HG02852 (cell line): ENCODE data around the gene FNBP1.
A peak's percentile ranks its signal among the peaks of the same experiment; 100 is the strongest.
"Not testable (repeated sequence)": the region's sequence is repeated elsewhere in the genome, so short reads cannot be mapped to it uniquely, and the experiment has no call there.

Experiments
- ATAC-seq: cut with Tn5 transposase; IDR thresholded peaks from one replicate; pipeline ENCODE4 v1.9.1; 2021; ENCODE audit warnings: mild to moderate bottlenecking, moderate library complexity; ENCODE audit not compliant: unreplicated experiment

FNBP1 gene

DNA sequence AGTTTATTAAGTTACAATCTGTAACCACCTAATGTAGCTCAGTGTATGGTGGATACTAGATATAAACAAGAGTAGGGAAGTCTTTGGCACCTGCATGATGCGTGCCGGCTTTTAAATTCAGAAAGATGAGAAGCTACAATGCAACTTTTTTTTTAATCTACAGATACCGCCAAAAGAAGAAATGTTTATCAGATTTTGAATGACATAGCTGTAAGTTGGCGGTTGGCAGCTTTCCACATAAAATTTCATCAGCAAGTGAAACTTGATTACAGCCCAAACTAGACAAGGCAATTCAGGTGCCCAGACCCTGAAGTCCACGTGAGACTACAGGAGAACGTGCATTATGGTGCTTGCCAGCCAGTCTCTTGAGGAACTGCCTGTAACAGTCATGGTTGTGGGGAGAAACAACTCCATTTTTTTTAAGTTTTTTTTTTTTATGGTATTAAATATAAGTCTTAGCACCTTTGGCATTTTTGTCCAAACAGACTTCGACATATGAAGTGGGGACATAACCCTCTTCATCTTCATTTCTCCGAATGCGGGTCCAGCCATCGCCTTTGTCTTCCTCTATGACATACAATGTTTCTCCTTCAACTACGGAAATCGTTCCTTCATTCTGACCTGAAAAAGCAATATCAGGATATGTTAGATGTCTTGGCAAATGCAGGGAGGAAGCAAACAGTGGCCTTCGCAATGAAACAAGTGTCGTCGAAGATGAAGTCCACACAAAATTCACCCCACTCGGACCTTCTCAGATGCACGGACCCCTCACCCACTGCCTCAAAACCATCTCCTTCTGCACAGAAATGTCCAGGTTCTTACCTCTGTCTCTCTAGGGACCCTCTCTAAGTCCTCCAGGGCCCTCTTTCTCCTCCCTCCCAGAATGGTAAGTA lies 147.4 kb downstream of the FNBP1 start:
- no peak for ATAC-seq

DNA sequence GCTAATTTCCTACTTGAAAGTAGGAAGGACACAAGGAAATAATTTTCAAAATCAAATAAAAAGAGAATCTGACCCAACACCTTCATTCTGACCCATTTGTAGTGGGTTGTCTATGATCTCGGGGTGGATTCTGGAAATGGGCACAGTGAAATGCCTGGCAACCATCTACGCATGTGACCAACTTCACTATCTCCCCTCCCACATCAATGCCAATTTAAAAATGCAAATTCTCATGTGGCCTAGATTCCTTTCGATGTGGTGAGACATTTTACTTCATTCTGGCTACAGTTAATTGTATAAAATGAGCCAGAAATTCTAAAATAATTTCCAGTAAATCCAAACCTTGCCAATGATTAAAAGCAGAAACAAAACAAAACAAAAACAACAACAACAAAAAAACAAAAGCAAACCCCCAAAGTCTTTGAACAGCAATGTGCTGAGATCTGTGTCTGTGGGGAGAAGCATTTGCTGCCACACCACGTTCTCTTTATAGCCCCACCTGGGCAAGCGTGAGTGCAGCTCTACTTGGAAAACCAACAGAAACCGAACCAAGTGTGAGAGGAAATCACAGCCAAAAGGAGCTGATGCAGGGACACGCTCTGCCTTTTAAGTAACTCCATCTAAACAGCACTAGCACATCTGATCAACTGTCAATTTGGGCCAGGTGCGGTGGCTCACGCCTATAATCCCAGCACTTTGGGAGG lies 148.7 kb downstream of the FNBP1 start:
- no peak for ATAC-seq

DNA sequence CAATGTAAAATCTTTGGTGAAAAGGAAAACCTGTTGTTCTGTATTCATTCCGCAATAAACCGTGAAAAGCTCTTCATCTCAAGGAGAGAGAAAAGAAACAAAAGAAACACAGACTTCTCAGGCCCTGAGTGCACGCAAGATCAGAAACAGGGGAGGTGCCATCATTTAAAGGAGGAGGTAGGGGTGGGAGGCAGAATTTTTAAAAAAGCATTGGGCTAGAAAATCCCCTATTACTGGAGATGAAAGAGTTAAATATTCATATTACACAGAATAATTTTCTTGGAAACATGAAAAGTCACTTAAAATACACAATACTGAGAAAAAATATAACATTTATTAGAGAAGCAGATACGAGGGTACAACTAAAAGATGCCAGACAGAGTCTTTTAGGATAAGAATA lies 151.4 kb downstream of the FNBP1 start:
- no peak for ATAC-seq

DNA sequence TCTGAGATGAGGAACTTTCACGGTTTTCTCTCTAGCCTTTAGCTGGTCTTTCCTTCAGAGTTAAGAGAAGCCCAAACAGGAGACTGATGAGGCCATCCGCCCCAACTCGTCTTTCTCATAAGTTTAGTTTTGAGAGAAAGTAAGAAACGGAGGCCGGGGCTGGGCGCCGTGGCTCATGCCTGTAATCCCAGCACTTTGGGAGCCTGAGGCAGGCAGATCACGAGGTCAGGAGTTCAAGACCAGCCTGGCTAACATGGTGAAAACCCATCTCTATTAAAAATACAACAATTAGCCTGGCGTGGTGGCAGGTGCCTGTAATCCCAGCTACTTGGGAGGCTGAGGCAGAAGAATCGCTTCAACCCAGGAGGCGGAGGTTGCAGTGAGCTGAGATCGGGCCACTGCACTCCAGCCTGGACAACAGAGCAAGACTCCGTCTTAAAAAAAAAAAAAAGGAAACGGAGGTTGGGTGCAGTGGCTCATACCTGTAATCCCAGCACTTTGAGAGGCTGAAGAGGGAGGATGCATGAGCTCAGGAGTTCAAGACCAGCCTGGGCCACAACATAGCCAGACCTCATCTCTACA lies 152.2 kb downstream of the FNBP1 start:
- ATAC-seq: not testable (repeated sequence)

DNA sequence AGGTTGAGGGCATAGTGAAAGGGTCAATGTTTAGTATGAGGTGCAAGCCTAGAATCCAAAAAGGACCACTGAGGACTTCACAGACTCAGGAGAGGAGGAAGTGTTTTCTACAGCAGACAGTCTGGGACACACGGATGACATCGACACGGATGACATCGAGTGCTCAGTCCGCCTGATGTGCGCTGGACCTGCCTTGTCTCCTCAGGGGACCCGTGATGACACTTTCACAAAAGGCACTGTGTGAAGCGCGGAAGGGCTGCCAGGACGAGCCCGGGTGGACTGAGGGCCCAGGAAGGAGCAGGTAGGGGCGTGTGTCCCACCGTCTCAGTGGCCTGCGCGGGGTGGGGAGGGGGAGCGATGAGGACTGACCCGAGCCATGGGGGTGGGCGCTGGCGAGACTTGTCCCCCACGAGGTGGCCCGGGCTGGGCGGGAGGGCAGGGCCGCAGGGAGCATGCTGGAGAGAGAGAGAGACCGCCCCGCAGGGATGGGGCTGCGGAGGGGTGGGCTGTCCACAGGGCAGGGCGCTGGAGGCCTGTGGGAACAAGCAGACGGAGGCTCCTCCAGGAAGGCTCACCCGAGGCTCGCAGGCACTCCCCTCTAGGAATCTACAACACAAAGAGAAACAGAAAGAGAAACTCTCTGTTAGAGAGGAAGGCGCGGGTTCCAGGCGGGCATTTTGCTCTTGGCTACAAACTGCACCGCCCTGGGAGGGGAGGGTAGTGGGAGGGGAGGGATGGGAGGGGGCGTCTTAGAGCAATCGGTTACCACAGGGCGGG lies 152.9 kb downstream of the FNBP1 start:
- no peak for ATAC-seq

DNA sequence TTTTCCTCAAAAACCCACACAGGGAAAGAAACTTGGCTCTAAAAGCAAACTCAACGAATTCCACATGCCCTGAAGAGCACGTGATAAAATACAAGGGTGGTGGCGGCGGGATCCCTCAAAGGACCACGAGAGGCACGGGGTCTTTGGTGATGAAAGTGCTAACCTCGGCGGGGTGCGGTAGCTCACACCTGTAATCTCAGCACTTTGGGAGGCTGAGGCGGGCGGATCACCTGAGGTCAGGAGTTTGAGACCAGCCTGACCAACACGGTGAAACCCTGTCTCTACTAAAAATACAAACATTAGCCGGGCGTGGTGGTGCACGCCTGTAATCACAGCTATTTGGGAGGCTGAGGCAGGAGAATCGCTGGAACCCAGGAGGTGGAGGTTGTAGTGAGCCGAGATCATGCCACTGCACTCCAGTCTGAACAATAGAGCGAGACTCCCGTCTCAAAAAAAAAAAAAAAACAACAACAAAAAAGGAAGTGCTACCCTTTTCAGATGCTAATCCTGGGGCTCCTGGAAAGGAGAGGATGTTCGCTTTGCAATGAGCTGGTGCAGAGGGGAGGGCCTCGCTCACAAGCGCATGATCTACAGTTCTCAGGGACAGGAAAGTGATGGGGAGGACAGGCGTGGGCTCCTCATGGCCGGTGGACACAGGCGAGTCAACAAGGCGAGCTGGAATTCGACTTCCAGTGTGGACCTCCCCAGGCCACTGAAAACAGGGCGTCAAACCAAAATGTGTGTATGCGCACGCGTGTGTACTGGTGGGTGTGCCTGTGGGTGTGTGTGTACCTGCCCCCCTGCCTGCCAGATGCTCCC lies 153.7 kb downstream of the FNBP1 start:
- ATAC-seq: no peak

DNA sequence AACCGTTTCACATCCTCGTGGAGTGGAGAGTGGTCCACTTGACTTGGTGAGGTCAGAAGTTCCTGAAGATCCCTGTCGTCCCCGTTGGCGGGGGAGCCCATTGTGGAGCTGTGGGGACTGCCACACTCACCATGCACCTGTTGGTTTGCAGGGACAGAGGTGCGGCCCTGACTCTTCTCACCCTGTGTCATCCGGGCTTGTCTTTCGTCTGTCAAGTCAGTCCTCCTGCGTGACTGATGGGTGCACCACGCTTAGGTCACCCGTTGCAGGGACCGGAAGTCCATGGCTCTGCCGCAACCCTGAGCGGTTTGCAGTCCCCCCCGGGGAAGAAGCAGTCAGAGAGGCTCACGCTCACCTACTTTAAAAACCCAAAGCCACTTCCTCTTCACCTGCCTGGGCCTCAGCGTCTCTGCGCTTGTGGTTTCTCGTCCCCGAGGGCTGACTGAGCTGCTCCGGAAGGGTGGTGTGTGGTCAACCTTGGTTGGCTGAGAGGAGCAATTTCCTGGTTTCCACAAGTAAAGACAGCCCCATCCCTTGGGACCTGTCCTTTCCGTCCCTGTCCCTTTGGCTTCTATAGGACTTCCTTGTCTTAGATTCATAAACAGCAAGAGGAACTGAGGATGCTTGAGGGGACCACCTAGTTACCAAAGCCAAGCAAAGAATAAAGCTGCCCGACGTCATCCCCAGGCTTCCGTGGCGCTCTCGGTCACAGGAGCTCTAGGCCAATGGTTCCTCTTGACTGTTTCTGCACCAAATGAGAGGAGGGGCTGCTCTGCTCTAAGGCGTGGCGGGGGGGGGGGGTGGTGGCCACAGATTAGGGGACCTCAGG lies 154.5 kb downstream of the FNBP1 start:
- peak; percentile 54 for ATAC-seq

DNA sequence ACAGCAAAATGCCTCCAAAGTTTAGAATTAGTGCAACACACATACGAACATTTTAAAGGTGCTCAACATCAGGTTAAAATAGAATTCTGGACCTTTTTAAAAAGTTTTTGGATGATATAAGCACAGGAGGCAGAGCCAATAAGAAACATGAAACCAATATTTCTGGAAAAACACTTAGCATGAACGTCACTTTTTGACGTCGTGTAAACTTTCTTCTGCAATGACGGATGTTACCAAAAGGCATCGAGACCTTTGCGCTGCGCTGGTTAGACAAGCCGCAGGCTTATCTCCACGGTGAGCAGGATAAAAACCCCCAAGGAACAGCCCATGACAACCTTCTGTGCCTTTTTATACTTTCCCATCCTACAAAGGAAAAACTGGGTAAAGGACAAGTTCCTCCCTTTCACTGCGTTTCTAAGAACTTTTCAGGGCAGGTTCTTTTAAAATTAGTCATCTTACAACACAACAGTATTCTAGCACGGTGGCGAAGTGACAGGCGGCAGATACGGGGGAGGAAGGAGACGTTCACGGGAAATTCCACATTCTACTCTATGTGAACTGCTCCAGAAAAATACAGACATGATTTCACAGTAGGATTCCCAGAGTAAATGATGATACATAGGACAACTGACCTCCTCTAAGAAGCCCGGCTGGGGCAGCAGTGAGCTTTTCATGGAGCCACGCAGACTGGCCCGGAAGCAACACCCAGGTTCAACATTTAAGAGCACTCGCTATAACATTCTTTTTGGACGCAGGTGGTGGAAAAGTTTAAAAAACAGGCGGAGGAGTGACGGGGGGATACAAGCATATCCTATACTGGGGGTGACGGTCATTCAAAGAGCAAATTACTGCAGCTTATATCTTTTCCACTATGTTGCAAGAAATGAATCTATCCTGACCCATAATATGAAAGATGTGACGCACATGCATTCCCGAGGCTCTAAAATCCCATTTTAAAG lies 155.4 kb downstream of the FNBP1 start:
- ATAC-seq: no peak

DNA sequence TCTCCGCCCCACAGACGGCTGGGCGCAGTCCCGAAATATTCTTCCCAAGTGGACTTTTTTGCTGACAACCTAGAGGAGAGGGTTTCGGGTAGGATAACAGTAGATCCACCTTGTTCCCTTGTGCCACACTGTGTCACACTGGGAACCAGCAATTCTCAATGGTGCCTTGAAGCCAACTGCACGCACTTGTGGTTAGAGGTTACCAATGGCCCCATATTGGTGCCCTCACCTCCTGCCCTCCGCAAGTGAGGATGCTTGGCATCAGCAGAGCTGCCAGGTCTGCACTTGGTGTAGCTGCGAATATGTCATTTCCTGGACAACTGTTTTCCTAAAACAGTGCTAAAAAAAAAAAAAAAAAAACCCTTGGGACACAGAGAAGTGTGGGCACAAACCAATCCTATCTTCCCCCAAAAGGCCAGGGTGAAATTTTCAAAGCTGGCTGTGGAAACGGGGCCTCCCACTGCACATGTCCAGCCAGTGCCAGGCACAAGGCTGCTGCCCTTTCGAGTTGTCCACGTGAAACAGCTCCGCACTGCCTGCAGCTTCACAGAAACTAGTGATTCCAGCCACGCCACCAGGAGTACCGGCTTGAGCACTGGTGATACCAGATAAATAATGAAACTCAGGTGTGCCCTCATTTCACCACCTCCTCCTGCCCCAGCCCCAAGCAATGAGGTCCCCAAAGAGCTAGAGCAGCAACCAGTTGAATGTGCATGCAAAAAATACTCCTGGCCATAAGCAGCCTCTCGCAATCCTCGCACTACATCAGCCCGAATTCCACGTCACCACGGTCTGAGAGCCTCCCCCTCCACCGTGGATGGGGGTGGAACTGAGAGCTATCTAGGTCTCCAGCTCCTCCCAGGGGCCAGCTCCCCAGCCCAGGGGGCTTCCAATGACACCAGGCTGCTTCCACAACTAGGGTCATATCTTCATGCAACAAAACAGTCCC lies 156.5 kb downstream of the FNBP1 start:
- no peak for ATAC-seq

DNA sequence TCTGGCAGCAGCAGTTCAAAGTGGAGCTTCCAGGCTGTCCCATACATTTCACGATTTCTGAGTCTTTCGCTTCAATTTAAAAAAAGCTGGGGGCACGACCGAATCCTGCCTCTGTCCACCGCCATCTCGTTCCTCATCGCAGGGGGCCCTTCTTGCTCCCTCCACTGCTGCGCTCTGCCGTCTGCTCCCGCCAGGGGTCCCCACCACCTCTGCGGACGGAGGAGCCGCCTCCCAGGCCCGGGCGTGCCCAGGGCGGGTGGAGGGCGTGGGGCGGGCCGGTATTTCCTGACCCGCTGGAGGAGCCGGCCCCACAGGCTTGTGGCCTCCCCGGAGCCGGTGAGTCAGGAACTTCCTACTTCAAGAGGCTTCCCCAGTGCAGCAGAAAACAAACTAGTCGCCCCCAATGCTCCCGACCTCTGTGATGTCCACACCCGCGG lies 157.3 kb downstream of the FNBP1 start:
- ATAC-seq: peak; percentile 23

DNA sequence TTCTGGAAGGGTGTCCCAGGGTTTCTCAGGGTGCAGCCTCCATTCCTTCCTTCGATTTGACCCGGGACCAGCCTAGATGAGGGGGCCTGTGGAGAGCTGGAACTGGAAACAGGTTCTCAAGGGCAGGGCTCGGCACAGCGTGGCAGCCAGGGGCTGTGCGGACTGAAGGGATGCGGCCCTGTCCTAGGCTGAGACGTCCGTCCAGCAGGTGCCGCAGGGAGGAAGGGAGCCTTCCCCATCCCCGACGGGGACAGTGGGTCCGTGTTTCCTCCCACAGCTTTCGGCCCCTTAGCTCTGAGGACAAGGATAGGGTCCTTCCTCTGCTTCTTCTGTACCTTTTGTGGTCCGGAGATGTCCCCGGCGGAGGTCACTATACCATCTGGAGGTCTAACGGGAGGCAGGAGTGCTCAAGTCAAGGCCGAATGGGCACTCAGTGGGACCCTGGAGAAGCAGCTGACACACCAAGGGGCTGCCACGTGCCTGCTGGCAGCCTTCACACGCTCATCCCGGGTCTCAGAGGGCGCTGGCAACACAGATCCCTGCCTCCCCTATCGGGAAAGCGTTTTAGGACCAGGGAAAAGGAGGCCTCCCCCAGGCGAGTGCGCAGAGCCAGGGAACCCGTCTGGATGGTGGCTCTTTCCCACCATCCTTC lies 157.8 kb downstream of the FNBP1 start:
- ATAC-seq: no peak

DNA sequence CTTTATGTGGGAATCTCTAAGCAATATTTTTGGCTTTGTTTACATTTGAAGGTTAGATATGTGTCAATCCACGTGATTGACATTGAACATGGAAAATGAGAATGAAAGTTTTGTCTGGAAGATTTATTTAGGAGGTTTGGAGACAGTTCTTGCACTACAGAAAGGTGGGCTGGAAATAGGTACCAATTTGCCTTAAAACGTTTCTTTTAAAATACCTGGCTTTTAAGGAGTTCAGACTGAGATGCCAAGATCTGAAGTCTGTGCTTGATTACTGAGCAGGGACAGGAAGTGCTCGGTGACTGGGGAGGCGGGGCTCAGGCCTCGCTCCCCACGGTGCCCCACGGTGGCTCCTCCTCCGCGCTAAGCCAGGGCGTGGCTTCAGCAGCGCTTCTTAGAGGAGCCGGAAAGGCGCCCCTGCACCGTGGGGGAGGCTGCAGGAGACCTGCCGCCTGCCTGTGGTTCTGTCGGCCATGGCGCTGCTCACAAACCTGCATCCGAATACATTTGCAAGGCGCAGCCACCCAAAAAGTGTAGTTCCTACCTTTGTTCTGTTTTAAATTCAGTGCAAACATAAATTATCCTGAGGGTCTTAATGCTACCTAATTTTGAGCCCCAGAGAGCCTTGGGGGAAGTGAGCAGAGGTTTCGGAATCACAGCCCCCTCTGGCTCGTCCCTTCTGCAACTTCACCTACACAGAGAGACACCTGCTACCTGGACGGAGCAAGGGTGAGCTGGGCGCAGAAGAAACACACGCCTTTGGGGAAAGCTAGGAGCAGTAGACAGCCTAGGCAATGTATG lies 158.6 kb downstream of the FNBP1 start:
- ATAC-seq: peak; percentile 39

DNA sequence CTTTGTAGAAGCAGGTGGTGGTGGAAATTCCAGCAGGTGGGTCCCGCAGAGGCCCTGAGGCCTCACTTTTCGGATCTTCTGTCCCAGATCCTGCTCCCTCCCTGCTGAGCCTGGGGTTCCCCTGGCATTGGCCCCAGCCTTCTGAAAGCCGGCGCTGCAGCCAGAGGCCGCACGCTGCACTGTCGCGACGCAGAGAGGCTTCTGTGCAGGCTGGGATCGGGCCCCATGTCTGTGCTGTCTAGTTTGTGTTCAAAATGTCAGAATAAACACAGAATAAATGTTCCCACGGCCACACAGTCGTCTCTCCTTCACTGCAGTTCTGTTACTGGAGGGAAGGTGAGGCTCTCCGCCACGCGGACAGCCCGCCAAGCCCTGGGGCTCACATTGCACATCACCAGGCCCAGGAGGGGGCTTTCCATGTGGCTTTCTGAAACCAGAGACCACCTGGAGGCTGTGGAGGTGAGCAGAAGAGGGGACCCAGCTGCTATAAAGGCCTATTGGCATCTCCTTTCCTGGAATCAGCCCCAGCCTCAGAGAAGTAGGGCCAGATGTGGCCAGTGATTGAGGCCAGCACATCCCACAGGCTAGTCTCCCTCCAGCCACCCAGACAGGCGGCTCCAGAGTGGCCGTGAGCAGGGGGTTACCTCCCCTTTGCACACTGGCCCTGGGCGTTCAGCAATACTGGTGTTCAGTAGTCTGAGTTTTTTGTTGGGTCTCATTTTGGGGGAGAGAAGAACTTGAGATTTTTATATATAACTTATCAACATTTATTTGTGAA lies 161.3 kb downstream of the FNBP1 start:
- no peak for ATAC-seq

DNA sequence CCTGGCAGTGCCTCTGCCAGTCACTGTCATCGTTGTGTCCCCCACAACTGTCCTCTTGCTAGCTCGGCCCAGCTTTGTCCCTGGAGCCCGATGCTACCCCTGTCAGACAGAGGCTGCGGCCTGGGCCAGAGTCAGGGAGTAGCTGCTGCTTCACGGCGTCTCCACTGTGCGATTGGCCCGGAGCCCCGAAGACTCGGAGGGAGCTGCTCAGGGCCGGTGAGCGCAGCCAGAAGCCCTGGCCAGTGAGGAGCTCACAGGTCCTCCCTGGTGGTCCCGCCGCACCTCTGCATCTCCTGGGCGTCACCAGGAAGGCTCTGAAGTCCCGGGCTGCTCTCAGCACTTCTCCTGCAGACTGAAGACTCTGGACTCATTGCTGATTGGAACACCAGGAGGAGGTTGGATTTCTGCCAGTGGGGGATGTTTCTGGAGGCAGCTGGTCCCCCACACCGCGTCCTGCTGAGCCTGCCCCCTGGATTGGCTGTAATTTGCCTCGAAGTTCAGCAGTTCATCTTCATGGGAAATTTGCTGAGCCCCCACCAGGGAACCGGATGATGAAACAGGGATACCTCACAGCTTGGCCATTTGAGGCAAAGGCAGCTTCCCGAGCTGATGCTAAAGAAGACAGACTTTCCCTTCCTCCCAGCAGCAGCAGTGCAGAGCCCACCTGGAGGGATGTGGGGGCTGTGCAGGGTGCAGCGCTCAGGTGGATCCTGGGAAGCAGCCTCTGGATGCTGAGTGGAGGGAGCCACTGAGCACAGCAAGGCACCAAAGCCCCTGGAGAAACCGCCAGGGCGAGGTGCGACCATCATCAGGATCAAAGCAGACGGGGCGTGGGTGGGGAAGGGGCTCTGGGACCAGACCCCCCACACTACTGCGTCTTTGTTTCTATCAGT lies 162.1 kb downstream of the FNBP1 start:
- ATAC-seq: no peak
